NCI-H748 (cell line): ENCODE data around the gene CLIC2.
"Not testable (repeated sequence)": the region's sequence is repeated elsewhere in the genome, so short reads cannot be mapped to it uniquely, and the experiment has no call there.

Source experiments
- DNase-seq: peaks from one replicate; lab custom pipeline; 2025; ENCODE audit not compliant: unreplicated experiment; lab: John Stamatoyannopoulos, UW

Gene CLIC2

DNA sequence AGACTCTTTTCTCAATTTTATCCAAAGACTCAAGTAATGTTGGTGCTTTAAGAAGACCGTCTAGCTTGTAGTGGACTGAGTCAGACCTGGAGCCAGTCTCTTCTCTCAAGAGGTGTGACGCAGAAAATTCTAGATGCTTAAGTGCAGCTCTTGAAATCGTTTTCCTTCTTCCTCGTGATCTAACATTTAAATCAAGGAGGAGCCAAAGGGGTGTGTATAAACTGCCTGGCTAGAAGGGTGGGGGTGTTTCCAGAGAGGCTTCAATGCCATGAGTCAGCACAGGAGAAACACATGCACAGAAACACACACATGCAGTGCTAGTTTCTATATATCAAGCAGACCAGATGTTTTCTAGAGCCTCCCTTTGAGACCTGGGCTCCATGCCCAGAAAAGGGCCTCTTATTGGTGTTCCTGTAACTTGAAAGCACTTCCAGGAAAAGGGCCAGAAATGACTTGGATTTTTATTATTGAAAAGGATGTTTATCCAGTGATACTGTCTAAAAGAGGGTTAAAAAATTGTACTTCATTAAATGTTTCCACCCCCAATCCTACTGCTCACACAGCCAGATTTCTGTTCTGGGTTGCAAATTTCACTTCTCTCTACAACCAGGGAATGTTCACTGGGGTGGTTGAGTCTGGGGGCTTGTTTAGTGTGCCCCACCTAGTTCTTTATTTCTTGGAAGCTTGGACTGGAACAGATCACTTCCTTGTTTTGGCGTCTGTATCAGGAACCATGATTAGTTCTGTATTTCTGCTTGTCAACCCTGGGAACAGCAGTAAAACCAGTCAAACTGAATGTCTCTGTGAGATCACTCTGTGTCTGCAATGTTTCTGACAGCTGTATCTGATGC, at the start of gene CLIC2:
Gene CLIC2 (minus strand): TSS at position 129 of the 851 bp plus-strand sequence. CDS start 187 bp downstream, outside the sequence.
- no peak for DNase-seq

DNA sequence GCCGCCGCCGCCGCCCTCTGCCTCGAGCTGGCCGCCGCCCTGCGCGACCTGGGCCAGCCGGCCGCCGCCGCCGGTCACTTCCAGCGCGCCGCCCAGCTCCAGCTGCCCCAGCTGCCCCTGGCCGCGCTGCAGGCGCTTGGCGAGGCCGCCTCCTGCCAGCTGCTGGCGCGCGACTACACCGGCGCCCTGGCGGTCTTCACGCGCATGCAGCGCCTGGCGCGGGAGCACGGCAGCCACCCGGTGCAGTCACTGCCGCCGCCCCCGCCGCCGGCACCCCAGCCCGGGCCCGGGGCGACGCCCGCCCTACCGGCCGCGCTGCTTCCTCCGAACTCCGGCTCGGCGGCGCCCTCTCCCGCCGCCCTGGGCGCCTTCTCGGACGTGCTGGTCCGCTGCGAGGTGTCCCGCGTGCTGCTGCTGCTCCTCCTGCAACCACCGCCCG, 48.1 kb upstream of the CLIC2 start:
- DNase-seq = not testable (repeated sequence)

- DNase-seq = not testable (repeated sequence)
Measured at GRCh38 chrX:155381843-155382528, 47.6 kb upstream of the CLIC2 start, which contains the start of gene F8A2. Gene F8A2, plus strand, starts transcription at chrX:155382095. Its CDS starts 20 bp downstream, at chrX:155382115.

GRCh38 chrX:155379802-155380201, 45.4 kb upstream of the CLIC2 start:
- not testable (repeated sequence) for DNase-seq

DNA sequence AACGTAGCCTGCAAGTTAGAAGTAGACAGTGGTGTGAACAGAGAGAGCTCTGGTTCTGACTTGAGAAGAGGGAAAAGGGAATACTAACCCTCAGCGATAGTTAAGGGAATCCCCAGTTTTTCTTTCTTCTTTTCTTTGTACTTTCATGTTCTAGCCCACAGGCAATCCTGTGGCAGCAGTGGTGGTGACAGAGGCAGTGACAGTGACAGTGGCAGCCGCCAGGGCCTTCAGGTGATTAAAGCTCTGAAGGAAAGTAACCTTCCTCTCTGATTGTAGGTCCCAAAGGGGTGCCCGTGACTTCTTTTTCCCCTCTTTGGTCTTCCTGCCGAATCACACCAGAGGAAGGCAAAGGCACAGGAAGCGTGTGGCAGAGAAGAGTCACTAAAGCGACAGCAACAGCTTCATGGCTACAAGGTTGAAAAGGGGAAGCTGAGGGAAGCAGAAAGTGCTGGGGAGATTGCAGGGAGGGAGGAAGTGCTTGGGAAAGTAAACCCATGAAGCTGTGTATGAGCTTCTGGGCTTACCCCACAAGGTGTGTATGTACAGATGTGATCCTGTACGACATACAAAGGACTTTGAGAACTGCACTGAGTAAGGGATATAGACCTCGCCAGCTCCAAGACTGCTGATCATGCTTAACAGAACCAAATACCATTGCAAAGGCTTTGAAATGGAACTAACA, 39.5 kb upstream of the CLIC2 start:
- not testable (repeated sequence) for DNase-seq

GRCh38 chrX:155363712-155364111, 29.3 kb upstream of the CLIC2 start:
- DNase-seq = not testable (repeated sequence)

- not testable (repeated sequence) for DNase-seq
Measured at GRCh38 chrX:155349448-155349847, 15.0 kb upstream of the CLIC2 start.

- DNase-seq = not testable (repeated sequence)
Measured at GRCh38 chrX:155345689-155346088, 11.3 kb upstream of the CLIC2 start.

GRCh38 chrX:155335337-155335712, 911 bp upstream of the CLIC2 start:
- not testable (repeated sequence) for DNase-seq

- no peak for DNase-seq
Measured at GRCh38 chrX:155333544-155334100, 792 bp downstream of the CLIC2 start.

DNA sequence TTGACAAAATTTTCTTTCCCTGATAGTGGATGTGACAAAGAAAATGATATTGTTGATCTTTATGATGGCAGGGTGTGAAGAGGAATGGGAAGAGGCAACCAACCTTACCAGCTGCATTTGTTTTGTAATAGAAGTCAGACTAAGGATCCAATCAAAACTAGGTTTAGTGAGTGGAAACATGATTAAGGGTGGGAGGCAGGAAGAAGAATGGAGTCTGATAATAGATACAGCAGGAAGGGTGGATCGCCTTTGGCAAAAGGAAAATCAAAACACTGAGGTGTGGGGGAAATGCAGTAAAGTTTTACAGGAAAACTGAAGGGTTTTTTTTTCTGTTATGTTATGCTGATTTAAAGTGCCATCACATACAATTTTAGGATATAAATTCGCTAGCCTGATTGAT, 3.4 kb downstream of the CLIC2 start:
- DNase-seq = no peak

DNA sequence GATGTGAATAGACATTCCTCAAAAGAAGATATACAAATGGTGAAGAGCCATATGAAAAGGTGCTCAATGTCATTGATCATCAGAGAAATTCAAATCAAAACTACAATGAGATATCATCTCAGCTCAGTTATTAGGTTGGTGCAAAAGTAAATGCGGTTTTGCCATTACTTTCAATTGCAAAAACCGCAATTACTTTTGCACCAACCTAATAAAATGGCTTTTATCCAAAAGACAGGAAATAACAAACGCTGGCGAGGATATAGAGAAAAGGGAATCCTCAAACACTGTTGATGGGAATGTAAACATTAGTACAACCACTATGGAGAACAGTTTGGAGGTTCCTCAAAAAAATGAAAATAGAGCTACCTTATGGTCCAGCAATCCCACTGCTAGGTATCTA, 5.1 kb downstream of the CLIC2 start:
- no peak for DNase-seq

DNA sequence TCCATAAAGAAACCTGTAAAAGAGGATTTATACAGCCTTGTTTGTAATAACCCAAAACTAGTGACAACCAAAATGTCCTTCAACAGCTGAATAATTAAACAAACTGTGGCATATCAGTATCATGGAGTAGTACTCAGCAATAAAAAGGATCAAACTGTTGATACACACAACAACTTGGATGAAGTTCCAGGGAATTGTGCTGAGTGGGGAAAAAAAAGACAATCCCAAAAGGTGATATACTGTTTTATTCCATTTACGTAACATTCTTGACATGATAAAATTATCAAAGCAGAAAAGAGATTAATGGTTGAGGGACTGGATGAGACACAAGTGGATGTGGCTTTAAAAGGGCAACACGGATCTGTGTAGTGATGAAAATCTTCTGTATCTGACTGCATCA, 7.8 kb downstream of the CLIC2 start:
- no peak for DNase-seq

DNA sequence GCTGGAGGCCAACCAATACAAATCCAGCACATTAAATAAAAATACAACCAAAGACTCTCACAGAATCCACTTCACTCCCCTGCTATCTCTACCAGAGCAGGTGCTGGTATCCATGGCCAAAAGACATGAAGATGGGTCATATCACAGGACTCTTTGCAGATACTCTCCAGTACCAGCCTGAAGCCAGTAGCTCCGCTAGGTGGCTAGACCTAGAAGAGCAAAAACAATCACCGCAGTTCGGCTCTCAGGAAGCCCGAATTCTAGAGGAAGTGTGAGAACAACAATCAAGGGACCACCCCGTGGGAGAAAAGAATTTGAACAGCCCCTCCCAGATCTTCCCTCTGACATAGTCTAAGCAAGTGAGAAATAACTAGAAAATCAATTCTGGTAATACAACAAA, 20.2 kb downstream of the CLIC2 start:
- DNase-seq = peak; percentile 13

DNA sequence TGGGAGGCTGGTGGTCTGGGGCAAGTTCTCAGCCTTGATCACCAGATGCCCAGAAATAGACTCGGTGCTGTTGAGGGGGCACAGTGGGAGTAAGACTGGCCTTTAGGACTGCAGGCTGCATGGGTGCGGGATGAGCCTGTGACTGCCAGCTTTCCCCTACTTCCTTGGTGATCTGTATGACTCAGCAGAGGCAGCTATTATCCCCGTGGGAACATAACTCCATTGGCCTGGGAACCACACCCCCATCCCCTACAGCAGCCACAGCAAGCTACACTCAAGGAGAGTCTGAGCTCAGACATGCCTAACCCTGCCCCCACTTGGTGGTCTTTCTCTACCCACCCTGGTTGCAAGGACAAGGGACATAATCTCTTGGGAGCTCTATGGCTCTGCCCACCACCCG, 20.6 kb downstream of the CLIC2 start:
- no peak for DNase-seq

GRCh38 chrX:155293771-155294170, 40.6 kb downstream of the CLIC2 start:
- no peak for DNase-seq

GRCh38 chrX:155279873-155280272, 54.5 kb downstream of the CLIC2 start:
- no peak for DNase-seq

DNA sequence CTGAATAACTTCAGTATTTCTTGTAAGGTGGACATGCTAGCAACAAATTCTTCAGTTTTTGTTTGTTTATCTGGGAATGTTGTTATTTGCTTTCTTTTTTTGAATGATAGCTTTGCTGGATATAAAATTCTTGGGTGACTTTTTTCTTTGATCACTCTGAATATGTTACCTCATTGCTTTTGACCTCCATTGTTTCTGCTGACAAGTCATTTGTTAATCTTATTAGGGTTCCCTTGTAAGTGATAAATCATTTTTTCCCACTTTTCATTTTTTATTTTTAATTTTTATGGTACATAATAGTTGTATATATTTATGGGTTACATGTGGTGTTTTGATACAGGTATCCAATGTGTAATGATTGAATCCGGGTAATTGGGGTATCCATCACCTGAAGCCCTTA, 63.4 kb downstream of the CLIC2 start:
- no peak for DNase-seq

DNA sequence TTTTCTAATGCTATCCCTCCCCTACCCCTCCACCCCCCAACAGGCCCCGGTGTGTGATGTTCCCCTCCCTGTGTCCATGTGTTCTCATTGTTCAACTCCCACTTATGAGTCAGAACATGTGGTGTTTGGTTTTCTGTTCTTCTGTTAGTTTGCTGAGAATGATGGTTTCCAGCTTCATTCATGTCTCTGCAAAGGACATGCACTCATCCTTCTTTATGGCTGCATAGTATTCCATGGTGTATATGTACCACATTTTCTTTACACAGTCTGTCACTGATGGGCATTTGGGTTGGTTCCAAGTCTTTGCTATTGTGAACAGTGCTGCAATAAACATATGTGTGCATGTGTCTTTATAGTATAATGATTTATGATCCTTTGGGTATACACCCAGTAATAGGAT, 66.4 kb downstream of the CLIC2 start:
- not testable (repeated sequence) for DNase-seq

- no peak for DNase-seq
Measured at GRCh38 chrX:155266439-155266838, 68.0 kb downstream of the CLIC2 start.
